HCEC 1CT (cell line): ENCODE measurements around the gene MAP2K4.

Source experiments
- DNase-seq: peaks from one replicate; pipeline ENCODE4 v3.0.0-alpha.2; 2017

MAP2K4 gene

DNA sequence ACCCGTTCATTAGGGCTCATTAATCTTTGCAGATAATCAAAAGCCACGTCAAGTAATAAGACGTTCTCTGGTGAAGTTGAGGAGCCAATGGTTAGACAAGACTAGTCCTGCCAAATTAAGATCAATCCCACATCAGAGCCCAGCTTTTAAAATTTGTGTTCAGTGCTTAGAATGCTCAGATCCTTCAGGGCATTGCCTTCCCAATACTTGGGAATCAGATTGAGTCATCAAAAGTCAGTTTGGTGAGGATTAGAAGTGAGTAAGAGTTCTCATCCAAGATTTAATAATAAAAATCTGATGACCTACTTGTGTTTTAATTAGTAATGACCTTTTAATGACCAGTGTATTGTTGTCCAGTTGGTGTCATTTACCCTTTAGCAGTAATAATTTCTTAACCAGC is 19.8 kb downstream of the MAP2K4 start:
- peak; percentile 46 for DNase-seq

DNA sequence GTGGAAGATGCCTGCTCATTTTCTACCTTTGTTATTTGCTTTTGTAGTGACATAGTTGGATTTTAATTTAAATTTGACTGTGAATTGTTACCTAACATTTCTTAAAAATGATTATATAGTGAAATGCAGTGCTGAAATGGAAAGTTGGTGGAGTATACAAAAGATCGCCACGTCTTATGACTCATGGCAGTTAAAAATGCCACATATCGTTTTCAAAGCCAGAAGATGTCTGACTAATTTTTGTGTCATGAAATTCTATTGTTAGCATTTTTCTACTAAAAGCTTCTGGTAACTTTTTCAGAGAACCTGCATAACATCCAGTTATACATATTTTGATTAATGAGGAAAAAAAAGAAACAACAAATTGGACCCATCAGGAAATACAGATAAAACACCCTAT is 20.6 kb downstream of the MAP2K4 start:
- peak; percentile 79 for DNase-seq

DNA sequence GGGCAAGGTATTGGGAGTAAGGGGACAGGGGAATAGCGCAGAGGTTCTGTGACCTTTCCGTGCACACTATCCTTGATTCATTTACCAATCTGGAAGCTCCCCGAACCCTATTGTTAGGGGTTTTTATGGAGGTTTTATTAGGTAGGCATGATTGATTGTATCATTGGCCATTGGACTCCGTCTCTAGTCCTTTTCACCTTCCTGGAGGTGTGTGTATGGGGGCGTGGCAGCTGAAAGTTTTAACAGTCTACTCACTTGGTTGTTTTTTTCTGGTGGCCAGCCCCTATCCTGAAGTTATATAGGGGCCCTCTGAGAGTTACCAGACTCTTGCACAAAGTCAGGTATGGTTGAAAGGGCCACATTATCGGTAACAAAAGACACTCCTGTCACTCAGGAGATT is 23.0 kb downstream of the MAP2K4 start:
- no peak for DNase-seq

DNA sequence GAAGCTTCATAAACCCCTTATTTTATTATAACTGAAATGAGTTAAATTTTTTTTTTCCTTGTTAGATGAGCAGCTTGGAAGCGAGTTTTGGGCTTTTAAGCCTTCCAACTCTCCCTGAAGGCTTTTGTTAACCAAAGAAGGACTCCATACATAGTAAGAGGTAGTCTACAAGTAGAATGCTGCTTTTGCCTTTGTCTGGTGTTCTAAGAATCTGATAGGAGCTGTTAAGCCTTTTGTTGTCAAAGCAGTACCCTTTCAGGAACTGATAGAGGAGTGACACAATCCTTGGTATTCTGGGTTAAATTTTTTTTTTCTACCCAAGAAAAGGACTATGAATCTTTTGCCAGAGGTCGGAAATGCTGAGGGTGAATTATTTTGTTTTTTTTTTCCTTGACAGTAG is 26.1 kb downstream of the MAP2K4 start:
- no peak for DNase-seq

DNA sequence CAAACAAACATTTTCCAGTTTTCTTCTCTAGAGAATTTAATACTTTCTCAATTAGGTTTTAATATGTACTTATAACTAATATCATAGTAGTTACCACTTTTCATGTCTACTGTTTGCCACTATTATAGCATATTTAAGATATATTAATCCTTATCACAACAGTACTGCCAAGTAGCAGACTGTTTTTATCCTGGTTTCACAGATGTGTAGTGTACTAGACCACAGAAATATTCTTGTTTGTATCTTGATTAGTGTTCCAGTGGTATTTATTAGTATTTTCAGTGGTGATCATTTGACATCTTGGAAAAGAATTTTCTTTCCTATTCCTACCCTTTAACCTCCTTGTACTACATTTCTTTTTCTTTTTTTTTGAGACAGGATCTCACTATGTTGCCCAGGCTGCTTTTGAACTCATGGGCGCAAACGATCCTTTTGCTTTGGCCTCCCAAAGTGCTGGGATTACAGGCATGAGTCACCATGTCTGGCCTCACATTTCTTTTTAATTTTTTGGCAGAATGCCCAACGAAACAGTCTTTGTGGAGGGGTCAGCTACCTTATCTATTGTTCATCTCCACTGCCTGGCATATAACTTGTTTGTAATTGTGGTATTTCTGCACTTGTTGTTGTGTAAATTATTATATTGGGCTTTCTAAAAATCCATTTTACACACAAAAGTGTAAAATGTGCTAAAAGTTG is 27.2 kb downstream of the MAP2K4 start:
- DNase-seq, result peak; percentile 31

DNA sequence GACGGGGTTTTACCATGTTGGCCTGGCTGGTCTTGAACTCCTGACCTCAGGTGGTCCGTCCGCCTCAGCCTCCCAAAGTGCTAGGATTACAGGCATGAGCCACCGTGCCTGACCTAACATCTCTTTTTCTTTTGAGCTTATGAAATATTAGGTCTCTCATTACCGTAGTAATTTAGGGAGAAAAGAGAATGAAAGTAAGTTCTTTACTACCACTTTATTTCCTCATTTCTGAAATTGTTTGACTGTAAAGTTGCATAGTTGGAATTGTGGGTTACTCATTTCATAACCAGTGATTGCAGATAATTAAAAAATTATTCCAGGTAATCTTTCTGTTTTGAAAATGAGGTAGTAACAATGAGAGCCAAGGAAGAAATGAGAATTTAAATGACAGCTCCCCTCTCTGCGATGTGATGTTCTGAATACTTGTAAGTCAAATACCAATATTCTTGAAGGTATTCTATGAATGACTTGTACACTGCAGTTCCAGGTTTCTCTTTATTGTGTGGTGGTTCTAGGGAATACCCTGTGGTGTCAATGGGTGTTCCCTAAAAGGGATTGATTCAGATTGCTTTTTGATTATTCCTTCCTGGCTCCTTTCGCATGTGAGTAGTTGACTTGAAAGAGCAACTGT is 28.3 kb downstream of the MAP2K4 start:
- DNase-seq, result no peak

DNA sequence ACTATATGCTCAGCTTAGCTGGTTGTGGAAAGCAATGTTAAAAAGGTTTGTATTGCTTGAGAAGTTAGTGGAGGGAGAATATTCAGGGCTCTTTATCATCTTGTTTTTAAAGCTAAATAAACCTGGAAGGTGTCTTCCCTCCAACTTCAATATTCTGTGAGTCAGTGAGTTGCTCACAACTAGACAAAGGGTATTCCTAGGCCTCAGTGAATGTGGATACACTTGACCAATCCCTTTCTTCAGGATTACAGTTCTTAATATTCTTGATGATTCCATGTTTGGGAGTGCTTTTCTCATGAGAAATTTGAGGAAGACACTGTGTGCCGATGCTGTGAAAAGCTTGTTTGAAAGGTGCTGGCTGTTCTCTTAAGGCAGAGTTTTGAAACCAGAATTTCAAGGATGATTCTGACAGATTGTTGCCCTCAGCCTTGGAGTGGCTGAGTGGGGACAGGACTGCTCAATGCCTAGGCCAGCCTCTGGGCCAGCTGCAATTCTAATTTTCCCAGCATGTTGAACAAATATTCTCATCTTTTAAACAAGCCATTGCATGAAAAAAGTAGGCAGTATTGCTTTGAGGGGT is 30.1 kb downstream of the MAP2K4 start:
- DNase-seq, result no peak

DNA sequence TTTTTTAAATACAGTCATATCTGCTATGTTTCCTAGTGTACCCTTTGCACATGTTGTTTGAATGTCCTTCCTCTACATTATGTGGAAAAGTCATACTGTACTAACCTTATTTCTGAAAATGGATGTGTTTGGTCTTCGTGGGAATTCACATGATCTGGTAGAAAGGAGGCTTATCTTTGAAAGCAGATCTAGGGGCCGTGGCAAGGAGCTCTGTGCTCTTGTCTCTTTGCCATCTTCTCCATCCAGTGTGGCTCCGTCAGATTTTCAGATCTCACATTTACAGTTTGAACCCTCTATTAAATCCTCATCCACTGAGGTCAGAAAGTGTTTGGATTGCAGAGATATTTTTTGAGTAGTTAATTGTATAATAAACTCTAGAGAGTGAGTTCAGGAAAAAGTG is 32.9 kb downstream of the MAP2K4 start:
- no peak for DNase-seq

DNA sequence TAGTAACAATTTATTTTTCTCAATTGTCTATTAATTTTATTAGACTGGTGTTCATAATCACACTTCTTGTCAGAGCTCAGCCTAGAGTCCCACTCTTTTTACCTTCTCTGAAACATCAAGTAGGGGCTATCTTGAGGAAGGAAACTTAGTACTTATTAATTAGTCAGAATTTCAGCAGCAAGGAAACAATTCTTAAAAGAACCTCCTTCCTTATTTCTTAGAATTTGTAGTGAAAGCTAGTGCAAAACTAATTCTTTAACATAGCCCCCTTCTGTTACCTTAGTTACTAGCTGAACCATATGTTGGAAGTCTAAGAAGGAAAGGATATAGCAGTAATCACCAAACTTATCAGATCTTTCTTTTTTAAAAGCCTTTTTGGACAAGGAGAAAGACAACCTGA is 35.2 kb downstream of the MAP2K4 start:
- no peak for DNase-seq

DNA sequence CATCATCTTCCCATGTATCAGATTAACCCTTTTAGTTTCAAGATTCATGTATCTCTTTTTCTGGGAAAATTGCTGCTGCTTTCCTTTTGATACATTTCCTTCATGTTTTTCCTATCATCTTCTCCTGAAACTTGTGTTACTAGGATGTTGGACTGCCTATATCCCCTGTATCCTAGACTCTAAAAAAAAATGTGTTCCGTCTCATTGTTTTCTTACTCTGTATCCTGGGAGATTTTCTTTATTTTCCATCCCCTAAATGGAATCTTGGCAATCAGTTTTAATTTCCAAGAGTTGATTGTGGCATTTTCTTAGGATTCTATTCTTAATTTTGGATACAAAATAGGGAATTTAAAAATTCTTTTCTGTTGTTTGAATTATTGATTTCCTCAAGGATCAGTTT is 36.8 kb downstream of the MAP2K4 start:
- DNase-seq, result no peak

DNA sequence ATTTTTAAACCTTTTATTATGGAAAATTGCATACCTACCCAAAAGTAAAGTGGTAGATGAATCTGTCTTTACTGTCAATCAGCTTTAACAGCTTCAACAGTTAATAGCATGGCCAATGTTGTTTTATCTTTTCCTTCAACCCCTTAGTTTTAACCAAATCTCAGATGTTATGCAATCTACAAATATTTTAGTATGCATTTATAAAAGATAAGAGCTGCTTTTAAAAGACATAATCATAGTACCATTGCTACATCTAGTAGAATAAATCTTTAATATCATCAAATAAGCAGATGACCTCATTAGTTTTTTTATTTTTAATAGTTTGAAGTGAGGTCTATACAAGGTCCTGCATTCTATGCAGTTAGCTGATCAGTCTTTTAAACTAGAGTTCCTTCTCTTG is 37.9 kb downstream of the MAP2K4 start:
- DNase-seq, result no peak

DNA sequence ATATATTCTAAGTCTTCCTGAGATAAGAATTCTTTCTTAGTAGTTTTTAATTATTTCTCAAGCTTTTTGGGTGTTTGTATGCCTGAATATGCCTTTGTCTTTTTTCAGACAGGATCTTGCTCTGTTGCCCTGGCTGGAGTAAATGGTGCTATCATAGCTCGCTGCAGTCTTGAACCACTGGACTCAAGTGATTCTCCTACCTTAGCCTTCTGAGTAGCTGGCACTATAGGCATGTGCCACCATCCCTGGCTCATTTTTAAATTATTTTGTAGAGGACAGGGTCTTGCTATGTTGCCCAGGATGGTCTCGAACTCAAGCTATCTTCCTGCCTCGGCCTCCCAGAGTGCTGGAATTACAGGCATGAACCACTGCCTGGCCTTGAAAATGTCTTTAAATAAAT is 41.6 kb downstream of the MAP2K4 start:
- no peak for DNase-seq

DNA sequence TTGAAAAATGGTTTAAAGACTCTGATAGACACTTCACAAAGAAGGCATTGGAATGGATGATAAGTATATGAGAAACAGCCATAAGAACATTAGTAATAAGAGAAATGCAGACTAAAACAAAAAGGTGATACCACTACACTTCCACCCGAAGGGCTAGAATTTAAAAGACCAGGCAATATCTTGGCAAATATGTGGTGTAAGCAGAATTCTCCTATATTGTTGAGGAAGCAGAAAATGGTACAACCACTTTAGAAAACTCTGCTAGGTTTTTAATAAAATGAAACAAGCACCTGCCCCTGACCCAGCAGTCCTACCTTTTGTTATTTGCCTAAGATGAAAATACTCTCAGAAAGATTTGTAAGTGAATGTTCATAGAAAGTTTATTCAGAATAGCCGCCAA is 43.7 kb downstream of the MAP2K4 start:
- DNase-seq, result no peak

DNA sequence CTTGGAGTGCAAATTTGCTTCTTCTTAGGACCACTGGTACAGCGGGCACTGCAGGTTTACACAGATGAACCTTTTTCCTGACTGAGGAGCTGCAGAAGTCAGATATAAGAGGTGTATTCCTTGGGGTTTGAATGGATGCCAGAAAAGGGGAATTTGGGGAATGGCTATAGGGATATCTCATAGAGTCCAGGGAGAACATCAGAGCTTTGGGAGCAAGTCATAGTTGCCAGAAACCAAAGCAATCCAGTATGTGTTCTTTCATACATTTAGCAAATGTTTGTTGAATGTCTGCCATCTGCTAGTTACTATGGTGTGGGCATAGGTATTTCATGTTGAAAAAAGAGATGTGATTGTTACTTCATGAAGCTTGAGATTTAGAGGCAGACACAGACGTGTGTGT is 46.8 kb downstream of the MAP2K4 start:
- DNase-seq, result no peak

DNA sequence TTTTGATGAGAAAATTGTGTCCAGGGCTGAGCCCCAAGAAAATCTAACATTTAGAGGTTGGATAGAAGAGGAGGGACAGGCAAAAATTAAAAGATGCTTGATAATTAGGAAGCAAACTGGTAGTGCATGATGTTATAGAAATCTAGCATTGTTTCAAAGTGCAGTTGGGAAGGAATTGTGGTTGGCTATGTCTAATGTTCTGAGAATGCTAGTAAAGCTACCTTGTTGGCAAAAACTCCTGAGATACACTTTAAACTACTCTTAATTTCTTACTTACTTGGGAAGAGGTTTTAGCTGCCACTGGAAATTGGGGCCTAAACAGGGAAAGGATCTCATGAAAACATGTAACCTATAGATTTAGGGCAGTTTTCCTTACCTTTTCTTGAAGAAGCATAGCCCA is 48.3 kb downstream of the MAP2K4 start:
- DNase-seq, result no peak

DNA sequence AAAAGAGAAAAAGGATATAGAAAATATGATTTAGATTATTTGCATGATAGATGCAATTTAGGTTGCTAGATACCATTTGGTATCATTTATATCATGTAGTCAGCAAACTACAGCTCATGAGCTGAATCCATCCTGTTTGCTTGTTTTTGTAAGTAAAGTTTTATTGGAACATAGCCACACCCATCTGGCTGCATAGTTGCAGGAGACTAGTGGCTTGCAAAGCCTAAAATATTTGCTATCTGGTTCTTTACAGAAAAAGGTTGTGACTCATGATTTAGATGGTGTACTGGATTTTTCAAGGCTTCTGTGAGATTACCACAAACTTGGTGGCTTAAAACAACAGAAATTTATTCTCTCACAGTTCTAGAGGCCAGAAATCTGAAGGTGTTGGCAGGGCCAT is 49.9 kb downstream of the MAP2K4 start:
- peak; percentile 69 for DNase-seq

DNA sequence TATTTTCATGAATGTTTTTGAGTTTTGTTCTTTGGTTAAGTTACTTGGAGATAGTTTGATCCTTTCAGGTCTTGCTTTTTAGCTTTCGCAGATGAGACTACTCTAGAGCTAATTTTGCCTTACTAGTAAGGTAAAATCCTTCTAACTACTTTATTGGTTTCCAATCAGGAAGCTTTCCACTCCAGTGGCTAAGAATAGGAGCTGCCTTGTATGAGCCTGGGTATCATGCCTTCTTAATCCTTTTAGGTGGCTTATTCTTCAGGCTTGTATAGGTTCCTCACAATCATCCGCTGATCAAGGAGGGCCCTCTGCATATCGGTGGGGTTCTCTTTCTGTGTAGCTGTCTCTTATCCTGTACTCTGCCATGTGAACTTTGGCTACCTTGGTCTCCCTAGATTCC is 53.7 kb downstream of the MAP2K4 start:
- DNase-seq, result no peak

DNA sequence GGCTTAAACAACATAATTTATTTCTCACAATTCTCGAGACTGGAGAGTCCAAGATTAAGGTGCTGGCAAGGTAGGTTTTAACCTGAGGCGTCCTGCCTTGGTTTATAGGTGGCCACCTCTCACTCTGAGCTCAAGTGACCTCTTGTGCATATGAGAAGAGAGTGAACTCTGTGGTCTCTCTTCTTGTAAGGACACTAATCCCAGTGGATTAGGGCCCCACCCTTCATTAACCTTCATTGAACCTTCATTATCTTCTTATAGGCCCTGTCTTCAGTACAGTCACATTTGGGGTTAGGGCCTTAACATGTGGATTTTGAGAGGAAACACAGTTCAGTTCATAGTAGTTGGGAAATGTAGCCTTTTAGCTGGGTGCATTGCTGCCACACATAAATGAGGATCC is 57.1 kb downstream of the MAP2K4 start:
- no peak for DNase-seq

DNA sequence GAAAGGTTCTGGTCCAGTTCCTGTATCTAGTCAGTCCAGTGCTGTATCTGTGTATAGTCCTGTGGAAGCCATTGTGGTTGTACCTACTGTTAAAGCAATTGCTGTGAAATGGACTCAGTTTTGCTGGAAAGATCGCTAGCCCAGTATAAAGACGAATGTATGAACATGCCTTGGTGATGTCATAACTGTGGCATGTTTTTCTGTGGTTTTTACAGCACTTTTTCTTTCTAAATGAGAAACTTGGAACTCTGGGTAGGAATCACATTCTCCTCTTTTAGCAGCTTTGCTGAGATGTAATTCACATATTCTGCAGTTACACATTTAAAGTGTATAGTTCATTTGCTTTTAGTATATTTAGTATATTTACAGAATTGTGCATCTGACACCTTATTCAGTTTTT is 58.1 kb downstream of the MAP2K4 start:
- DNase-seq, result peak; percentile 61

DNA sequence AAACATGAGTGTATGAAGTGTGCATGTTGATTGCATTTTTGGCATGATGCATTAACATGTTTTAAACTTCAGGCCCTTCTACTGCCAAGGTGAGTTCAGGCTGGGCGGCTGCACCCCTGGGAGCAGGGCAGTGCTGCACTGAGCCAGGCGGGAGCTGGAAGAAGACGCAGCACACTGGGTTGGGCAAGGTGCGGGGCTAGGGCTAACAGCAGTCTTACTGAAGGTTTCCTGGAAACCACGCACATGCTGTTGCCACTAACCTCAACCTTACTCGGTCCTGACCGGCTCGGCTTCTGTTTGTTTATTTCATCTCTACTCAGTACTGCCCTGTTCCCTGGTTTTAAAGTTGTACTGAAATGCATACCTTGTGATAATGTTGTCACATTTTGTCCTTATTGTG is 61.0 kb downstream of the MAP2K4 start:
- no peak for DNase-seq

DNA sequence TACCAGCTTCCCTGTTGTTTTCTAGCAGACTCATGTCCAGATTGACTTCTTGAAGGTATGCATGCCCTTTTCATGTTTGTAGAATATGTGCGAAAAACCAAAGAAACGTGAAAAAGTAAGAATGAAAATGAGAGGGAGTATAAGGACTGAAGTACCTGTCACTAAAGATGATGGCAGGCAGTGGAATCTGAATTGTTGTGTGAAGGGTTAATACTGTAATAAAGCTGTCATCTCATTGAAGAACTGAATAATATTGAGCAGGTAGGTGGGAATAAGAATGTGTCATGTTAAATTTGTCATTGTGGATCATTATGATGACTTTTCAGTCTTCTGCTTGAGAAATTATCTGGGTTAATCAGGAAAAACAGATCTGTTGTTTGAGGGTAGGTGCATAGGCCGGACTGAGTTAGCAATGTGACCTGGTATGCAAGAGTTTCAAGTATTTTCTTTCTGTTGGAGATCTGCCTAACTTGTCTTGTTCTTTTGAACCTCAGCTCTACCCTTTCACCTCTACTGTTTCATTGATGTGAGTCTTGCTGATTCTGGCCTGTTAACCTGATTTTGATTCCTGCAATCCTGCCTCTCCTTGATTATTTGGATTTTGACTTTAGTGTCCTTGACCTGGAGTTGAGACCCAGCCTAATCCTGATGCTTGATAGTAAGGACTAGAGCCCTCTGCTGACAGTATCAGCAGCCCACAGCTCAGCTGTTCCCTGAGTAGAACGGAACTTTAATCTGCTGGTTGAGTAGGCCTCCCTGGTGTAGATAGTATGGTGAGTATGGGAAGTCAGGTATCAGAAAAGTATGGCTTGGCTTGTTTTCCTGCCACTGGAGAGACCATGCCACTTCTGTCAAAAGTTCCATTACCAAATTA is 64.6 kb downstream of the MAP2K4 start:
- no peak for DNase-seq

DNA sequence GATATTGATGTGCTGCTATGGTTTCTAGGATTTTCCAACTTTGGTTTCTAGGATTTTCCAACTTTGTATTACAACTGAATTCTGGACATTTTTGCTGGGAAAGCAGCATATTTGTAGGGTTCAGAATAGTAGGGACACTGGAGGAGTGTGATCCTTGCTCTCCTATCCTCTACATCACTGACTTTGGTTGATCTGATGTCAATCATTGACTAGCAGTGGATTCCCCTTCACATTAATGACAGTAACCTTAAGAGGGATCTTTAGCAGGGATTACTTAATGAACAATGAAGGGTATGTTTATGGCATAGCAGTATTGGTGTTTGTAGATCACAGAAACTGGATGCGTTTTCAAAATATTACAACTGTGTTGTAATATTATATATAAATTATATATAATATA is 67.4 kb downstream of the MAP2K4 start:
- no peak for DNase-seq

DNA sequence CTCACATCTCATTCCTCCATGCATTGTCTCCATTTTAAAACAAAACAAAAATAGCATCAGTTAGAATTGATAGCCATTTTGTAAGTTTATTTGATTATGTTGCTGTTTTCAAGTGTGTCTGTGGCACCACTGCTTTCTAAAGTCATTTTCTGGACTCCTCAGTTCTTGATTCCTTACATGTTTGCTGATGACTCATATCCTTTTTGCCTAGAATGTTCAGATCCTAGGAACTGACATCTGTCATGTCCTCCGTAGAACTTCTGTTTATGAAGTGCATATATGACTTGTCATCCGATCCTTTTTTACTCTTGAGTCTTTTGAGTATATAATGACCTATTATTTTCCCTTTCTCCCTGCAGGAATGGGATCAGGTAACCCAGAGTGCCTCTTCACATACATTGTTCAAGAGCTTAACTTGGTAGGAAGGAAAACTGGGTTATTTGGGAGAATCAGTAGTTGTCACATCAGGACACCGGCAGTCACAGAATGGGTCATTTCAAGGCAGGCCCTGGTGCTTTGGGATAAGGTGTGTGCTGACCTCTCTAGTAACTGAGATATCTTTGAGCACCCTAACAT is 69.2 kb downstream of the MAP2K4 start:
- DNase-seq, result peak; percentile 80
